Retina (tissue), 1 donor: Measurements from ENCODE around the gene PACSIN2.
"Not testable (repeated sequence)": the region's sequence is repeated elsewhere in the genome, so short reads cannot be mapped to it uniquely, and the experiment has no call there.

Experiments
- DNase-seq: peaks from one replicate; pipeline ENCODE4 v3.0.0-alpha.2; 2016

The PACSIN2 gene

DNA sequence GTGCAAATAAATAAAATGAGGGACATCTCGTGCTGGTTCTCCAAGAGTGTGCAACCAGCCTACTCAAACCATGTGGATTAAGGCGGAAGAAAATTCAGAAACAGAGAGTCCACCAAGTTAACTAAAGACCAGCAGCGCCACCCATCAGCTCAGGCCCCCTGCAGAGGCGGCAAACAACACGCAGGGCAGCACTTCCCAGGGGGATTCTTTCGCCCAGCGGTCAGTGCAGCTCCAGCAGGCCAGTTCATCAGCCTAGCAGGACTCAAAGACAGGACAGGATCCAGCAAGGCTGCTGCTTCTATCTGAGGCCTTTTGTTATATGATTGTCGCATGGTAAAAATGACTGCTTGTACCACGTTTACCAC lies 51.7 kb downstream of the PACSIN2 start:
- DNase-seq = no peak

DNA sequence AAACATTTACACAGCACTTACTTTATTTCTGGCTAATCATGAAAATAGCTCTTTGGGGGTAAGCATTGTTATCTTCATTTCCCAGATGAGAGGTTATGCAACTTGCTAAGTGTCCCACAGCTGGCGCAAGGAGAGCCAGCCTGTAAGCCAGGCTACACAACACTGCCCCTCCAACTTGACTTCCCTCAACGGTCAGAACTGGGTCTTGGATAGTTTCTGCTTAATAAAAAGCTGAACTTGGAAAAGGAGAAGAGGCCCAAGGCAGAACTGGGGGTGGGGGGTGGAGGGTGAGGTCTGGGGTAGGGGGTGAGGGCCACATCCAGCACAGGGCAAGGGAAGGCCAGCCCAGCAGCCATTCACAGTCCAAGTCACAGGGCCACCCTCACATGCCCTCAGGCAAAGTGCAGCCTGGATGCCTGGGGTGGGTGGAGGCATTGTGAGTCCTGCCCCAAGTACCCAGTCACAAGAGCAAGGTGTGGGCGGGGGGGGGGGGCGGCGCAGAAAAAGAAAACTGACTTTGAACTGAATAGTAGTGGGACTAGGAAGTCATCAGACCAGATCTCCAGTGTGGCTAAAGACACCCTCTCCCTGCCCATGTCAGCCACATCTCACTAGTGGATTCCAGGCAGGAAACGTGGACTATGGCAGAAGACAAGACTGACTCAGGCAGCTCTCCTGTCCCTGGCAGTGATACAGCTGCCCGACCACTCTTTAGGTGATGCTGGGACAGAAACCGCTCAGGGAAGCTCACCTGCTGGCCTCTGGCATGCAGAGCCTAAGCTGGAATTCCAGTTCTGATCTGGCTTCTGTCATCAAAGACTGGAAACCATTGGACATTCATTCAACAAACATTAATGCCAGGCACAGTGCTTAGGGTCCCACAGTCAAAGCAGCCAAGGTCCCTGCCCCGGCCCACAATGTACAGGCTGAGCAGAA lies 52.4 kb downstream of the PACSIN2 start:
- no peak for DNase-seq

DNA sequence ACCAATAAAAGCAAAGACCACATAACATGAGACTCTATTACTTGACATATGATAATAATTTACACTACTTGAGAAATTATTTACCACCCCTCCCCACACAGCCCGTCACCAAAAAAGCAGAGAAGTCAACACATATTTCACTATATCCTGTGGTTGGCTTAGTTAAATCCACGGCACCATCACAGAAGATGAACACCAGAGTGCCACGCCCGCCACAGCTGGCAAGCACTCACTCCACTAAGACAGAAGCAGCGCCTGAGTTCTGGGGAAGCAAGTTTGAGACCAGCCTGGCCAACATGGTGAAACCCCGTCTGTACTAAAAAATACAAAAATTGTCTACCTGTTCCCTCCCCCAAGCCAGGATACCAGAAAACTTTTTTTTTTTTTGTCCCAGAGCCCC lies 53.1 kb downstream of the PACSIN2 start:
- DNase-seq = no peak

DNA sequence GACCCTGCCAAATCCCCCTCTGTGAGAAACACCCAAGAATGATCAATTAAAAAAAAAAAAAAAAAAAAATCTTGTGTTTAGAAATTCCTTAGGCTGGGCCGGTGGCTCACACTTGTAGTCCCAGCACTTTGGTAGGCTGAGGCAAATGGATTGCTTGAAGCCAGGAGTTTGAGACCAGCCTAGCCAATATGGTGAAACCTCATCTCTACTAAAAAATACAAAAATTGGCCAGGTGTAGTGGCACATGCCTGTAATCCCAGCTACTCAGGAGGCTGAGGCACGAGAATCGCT lies 53.6 kb downstream of the PACSIN2 start:
- DNase-seq = not testable (repeated sequence)

DNA sequence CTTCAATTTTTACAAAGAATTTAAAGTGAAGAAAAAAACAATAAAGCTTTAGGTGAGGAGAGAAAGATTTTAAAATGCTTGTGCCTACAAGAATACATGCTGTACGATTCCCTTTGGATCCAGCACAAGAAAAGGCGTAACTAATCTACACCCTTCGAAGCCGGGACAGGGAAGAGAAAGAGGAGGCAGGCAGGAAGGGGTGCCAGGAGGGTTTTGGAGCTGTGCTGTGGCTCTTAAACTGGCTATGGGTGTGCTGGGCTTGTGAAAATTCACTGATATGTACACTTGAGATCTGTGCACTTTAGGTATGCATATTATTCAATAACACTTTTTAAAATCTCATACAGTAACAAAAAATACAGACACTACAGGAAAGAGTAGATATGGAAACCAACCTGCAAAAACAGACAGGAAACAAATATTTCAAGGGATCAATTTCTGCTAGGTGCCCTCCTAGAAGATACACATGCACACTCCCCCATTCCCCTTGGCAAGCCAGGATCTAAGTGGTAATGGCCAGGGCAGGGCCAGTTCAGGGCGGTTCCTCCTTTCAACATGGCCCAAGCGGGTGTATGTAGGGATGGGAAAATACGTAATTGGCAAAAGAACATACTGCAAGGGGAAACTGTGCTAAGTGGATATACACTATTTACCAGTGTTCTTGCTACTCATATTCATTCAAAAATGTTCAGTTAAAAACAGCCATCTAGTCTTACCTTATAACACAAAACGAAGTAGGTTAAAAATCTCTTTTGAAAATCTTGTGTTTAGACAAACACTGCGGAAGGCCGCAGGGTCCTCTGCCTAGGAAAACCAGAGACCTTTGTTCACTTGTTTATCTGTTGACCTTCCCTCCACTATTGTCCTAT lies 54.2 kb downstream of the PACSIN2 start:
- no peak for DNase-seq

DNA sequence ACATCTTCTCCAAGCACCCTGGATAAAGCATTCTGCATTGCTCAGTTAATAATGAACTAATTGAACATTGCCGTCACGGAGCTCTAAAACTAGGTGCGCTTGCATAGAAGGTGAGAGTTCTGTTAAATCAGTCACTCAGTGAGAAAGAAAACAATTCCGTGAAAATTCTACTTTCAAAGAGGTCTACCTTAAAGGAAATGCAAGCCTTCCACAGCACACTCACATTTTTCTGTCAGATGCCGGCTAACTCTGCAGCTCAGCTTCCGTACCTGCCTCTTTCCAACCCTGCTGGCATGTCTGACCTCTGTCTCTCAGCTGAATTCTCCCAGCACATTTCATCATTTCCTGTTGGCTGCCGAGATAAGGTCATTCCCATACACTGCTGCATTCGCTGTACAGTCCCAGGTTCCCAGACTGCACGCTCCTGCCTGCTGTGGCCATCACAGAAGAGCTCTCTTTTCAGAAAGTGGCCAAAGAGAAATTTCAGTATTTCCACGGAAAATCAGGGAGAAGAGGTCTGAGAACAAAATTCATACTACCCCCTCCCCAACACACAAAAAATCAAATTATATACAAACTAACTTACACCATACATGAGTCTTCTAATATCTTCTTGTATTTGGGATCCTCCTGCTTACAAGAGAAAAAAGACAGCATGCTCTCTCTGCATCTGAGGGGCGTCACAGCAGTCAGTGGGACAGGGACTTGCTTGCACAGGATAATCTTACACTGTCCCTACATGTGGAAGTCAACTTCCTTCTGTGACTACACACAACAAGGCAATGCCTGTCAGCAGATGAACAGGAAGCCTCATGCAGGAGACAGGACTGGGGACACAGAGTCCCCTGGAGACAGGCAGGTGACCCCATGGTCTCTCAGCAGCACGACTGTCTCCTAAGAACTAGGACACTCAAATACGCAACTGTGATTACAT lies 55.1 kb downstream of the PACSIN2 start:
- DNase-seq = no peak

DNA sequence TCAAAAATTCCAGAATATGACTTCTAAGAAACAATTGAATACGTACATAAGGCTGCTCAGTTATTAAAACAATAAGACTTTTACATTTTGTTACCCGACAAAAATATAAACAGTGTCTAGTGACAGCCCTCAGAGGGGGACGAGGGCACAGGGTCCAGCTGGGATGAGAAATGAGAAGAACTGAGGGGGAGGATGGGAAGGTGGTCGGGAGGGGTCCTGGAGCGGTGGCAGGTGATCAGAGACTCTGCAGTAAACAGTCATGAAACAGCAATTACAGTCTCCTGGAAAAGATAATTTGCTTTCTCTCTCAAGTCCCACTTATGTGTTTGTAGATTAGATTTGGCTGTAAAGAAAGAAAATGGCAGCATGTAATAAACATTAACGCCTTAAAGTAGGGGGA lies 56.0 kb downstream of the PACSIN2 start:
- DNase-seq = no peak

DNA sequence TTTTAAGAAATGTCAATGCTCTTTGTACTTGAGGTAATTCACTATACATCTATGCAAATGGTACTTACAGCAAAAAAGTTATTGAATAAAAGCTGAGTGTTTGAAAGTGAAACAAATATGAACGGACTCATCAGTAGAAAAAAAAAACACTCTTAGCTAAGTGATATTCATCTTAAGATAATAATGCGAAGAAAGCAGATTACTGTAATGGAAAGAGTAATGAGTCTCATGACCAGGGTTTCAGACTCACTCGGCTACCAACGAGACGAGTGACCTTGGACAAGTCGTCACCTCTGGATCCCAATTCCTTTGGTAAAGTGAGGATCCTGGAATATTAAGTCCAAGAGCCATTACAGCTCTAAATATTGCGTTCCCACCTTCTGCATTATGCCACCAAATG lies 57.0 kb downstream of the PACSIN2 start:
- DNase-seq = no peak

DNA sequence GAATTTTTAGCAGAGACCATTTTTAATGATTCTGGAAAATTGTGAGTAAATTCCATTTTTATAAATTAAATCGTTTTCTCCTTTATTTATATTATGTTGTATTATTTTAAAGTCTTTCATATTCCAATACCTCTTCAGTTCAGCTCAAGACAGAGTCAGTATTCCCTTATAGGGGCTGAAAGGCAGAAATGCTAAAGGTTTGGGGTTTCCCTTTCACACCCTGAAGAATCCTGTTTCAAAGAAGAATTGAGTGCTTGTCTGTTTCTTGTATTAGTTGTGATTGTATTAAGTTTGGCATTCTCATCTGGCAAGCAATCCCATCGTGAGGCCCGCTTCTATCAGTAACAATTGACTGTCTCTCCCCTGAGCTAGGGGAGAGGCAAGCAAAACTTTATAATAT lies 57.4 kb downstream of the PACSIN2 start:
- DNase-seq = no peak

DNA sequence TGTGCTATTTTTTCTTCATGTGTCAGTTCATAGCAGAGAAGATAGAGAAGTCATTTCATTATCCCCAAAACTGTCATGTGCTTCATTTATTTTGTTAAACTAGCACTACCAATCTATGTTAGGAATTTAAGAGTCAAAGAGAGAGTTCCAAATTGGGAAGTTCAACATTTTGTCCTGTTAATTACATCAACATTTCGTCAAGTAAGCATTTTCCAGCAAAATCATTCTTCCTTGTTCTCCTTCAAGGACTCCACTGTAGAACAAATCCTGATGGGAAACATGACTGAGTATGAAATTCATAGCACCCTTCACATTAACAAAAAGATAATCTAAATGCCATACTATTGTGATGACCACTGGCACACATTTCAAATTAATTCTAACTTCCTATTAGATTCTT lies 59.1 kb downstream of the PACSIN2 start:
- DNase-seq = no peak

DNA sequence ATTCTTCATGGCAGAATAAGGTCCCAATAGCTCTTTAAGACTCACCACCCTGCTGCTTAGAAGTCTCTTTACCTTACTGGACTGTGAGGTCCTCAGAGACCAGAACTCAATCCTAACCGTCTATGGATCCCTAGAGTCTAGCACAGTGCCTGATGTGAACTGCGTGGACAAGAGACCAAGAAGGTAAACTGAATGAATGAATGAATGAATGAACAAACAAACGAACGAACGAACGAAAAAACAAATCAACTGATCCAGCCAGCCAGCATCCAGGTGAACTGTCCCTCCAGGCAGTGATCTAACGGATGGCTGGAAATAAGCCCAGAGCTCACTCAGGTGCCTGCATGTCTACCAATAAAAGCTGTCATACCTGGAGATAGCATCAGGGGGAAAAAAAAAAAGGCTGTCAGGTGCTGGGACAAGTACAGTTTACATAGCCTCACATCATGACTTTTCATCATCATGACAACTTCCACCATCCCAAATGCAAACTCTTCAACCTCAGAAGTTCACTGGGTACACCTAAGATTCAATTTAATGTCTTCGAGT lies 59.8 kb downstream of the PACSIN2 start:
- DNase-seq = no peak

DNA sequence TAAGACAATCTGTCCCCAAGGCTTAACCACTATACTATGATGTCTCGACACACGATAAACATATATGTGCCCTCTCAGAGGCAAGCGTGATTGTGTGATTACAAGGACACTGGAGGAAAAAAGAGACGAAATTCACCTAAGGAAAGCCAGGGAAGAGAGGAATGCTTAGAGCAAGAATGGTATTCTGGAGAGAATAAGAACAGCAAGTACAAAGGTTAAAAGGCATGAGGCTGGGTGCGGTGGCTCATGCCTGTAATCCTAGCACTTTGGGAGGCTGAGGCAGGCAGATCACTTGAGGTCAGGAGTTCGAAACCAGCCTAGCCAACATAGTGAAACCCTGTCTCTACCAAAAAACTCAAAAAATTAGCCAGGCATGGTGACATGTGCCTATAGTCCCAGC lies 61.2 kb downstream of the PACSIN2 start:
- not testable (repeated sequence) for DNase-seq

DNA sequence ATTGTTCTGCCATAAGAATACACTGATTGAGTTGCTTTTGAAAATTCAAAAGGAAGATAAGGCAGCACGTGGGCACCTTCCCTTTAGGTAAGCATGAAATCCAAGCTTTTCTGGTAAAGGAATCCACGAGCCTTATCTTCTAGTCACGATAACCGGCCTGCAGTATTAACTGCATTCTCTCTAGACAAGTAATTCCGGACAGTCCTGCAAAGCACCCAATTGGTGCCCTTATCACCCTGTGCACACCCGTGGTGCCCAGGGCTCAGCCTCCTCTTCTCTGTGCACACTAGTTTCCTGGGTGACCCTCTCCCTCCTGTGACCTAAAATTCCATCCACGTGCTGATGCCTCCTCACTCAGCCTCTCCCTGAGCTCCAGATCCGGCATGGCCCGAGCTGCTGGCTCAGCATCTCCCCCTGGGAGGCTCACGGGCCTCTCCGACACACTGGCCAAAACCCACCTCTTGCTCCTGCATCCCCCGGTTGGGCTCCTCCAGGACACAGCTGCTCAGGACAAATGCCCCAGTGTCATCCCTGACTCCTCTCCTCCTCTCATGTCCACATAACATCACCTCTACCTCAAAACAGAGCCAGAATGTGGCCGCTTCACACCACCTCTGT lies 63.7 kb downstream of the PACSIN2 start:
- DNase-seq = no peak

DNA sequence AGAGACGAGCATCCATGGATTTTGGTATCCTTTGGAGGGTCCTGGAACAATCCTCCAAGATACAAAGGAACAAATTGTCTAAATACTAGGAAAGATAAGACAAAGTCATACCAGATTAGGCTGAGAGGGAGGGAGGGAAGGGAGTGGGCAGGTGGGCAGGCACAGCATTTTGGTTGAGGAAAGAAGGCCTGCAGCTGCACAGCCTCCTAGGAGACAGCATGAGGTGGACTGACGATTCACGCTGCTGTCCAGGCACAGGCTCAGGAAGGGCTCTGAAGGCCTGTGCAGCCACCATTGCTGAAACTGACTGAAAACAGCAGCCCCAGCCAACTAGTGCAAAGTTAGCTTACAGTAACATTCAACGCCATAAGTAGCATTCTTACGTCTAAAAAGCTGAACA lies 64.7 kb downstream of the PACSIN2 start:
- DNase-seq = no peak

DNA sequence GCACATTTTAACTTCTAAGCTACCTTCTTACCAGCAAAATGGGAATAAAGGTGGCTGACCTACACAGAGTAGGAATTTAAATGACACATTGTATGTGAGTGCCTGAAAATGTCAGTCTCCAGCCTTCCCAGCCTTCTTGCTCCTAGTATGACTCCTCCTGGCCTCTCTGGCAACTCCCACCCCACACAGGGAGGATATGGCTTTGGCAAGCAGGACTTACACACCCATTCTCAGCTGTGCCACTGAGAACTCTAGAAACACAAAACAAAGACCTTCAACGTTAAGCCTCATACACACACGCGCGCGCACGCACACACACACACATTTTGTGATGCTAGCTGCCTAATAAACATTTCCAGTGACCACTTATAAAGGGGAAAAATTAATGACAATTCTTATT lies 65.8 kb downstream of the PACSIN2 start:
- DNase-seq = no peak

DNA sequence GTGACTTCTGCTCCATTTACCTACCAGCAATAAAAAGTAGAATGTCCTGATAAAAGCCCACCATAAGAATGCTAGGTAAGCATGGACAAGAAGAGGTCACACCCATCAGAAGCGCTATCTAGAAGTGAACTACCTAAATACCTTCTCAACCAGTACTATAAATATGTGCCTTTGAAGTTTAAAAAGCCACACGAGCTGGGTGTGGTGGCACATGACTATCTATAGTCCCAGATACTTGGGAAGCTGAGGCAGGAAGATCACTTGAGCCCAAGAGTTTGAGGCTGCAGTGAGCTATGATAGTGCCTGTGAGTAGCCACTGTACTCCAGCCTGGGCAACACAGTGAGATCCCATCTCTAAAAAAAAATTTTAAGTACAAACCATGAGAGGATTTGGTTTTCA lies 66.7 kb downstream of the PACSIN2 start:
- DNase-seq = no peak

DNA sequence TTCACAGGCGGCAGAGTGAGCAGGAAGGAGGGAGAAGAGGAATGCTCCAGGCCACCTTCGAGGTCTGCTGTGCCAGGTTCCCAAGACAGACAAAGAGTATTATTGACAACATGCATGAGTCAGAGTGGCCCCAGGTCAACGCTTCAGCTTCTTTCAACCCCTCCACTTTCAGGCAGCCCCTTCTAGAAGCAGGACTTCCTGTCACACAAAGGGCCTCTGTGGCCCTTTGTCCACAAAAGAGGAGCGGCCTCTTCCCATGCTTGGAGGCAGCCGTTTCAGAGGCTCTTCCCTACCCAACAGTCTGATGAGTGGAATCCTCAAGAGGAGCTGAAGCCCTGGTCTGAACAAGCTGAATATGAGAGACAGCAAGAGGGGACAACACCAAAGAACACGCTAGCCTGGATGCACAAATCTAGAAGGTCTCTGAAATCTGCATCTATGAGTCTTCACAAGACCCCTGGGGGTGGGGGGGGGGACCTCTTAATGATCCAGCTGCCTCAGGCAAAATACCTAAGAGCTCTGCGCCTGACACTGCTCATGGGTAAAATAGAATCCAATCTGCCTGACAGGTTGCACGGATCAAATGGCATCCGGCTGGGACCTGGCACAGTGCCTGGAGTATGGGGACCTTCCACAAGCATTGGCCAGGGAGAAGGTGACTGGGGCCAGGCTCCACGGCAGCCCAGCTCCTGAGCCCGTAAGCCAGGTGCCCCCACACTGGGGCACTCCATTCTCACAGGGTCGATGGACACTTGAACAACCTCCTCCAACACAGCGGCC lies 67.5 kb downstream of the PACSIN2 start:
- DNase-seq = peak; percentile 67

DNA sequence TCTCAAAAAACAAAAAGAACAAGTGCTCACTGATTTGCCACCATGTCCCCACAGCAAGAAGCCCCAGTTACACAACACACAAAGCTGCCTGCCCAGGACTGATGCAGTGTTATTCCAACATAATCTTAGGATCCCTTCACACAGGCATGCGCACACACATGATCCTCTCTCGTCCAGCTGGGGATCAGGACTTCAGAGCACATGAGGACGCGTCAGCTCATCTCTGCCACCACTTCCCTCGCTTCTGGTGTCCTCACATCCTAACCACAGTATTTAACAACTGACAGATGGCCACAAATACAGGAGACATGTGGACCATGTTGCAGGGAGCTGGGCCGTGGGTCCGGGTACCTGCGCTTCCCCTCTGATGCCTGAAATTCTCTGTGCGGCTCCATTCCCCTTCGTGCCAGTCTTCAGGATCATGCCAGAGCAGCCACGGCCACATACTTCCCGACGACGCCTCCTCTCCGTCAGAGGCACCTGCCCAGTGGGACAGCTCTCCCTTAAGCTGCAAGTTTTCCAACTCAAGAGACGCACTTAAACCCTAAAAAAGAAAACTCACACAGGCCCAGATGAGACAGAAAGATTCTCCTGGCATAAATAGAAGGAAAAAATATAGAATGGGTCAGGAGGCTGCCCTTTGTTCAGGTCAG lies 68.3 kb downstream of the PACSIN2 start:
- DNase-seq = no peak

DNA sequence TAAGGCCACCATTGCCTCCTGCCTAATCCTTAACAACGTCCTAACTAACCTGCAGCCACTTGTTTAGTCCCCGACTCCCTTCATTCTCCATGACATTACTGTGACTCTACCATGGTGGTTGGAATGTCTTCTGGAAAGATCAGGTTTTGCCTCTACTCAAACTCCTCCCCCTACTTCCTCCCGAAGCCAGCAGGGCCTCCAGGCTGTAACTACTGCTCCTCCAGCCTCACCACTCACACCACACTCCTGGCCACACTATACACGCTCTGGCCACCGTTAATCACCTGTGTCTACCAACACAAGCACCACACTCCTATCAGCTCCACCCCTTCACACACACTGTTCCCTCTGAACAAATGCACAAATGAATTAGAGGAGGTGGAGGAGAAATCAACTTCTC lies 69.2 kb downstream of the PACSIN2 start:
- DNase-seq = no peak

DNA sequence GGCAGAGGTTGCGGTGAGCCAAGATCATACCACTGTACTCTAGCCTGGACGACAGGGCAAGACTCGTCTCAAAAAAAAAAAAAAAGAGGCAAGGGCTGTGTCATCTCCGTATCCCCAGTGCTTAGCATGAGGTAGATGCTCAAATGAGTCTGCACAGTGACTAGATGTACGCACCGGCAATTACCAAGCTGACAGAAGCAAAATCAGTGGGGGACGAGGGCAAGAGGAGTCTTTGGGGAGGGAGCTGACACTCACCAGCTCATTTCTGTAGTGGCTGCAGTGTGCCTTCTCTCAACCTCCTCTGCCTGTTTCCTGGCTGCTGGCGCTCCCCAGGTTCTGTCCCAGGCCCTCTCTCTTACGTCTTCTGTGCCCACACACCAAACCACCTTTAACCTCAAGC lies 69.9 kb downstream of the PACSIN2 start:
- DNase-seq = no peak

DNA sequence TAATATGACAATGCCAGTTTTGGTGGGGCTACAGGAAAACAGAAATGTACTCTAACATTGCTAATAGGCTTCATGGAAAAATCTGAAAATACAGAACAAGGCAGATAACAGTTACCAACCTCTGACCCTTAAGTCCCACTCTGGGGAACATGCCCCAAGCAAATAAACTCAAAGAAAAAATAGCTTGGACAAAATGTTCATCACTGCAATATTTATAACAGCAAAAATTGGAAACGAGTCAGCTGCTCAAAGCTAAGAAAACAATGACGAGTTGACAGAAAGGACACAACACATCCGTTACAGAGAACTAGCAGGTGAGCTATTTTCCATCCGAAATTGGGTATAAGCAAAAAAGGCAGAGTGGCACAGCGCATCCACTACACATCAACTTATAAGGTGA lies 70.5 kb downstream of the PACSIN2 start:
- no peak for DNase-seq
